ENCODE data around the gene UNC13A. TPM values are rescaled to one million over a fixed set of nuclear protein-coding genes. Genes with fewer than 3 reads are reported as not detected.

UNC13A gene
- polyA plus RNA-seq, 1 donor from 2014 or later = 7.8 TPM

DNA sequence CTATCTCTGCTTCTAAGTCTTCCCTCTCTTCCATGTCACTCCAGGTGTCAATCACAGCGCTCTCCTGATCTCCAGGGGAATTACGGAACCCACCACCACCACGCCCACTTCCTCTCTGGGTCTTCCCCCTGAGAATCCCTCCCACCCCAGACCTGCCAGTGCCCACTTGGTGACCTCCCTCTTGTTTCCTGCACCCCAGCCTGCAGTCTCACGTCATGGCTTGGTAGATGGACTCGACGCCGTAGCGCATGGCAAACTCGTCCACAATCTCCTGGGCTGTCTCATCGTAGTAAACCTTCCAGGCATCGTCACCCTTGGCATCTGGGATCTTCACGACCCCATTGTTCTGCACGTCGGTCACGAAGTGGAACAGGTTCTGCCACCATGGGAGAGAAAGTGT lies 47.0 kb downstream of the UNC13A start:
- Histone ChIP-seq H3K4me3 (ENCODE audit: low read length) (no peak overlapping the region), H3K9me3 (ENCODE audit: low read length) (no peaks in the 10 kb centered on the region), H2AFZ (ENCODE audit: low read depth, low read length) (no peak overlapping the region), H3K9ac (ENCODE audit: low read length) (no peak overlapping the region), H3K79me2 (replicated peaks; ENCODE audit: insufficient read depth, low read length) (no peaks in the 10 kb centered on the region), H3F3A (ENCODE audit: insufficient read depth, low read length, poor library complexity, severe bottlenecking) (no peaks in the 10 kb centered on the region), H3K4me2 (ENCODE audit: low read length) (no peak overlapping the region), H3K27me3 (ENCODE audit: insufficient read depth, low read depth, low read length) (no peaks in the 10 kb centered on the region), H3K9me2 (ENCODE audit: insufficient read depth, low read length) (no peaks in the 10 kb centered on the region), H3K36me3 (ENCODE audit: insufficient read depth, low read length) (peaks cover 3% of the 10 kb centered on the region), H4K20me1 (ENCODE audit: insufficient read depth) (no peaks in the 10 kb centered on the region), H3K27ac (ENCODE audit: low read length) (no peak overlapping the region)
- TF ChIP-seq EP300 (conservative IDR thresholded peaks at IDR 0.05; ENCODE audit: poor library complexity, severe bottlenecking) (no peak), POLR2AphosphoS5 (IDR thresholded peaks at IDR 0.05) (no peak), SMC3 (conservative IDR thresholded peaks at IDR 0.05; ENCODE audit: poor library complexity) (no peak), RAD21 (conservative IDR thresholded peaks at IDR 0.05) (no peak), EZH2 (IDR thresholded peaks at IDR 0.05; ENCODE audit: borderline replicate concordance, insufficient read depth, low read length, poor library complexity, severe bottlenecking) (no peak), TAF1 (IDR thresholded peaks at IDR 0.05; ENCODE audit: low read depth) (no peak), MXI1 (conservative IDR thresholded peaks at IDR 0.05; ENCODE audit: poor library complexity, severe bottlenecking) (no peak)
- TF ChIP-seq, protein P1, sequence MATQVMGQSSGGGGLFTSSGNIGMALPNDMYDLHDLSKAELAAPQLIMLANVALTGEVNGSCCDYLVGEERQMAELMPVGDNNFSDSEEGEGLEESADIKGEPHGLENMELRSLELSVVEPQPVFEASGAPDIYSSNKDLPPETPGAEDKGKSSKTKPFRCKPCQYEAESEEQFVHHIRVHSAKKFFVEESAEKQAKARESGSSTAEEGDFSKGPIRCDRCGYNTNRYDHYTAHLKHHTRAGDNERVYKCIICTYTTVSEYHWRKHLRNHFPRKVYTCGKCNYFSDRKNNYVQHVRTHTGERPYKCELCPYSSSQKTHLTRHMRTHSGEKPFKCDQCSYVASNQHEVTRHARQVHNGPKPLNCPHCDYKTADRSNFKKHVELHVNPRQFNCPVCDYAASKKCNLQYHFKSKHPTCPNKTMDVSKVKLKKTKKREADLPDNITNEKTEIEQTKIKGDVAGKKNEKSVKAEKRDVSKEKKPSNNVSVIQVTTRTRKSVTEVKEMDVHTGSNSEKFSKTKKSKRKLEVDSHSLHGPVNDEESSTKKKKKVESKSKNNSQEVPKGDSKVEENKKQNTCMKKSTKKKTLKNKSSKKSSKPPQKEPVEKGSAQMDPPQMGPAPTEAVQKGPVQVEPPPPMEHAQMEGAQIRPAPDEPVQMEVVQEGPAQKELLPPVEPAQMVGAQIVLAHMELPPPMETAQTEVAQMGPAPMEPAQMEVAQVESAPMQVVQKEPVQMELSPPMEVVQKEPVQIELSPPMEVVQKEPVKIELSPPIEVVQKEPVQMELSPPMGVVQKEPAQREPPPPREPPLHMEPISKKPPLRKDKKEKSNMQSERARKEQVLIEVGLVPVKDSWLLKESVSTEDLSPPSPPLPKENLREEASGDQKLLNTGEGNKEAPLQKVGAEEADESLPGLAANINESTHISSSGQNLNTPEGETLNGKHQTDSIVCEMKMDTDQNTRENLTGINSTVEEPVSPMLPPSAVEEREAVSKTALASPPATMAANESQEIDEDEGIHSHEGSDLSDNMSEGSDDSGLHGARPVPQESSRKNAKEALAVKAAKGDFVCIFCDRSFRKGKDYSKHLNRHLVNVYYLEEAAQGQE (IDR thresholded peaks at IDR 0.05; ENCODE audit: borderline replicate concordance) = no peak
- TF ChIP-seq, protein P2, sequence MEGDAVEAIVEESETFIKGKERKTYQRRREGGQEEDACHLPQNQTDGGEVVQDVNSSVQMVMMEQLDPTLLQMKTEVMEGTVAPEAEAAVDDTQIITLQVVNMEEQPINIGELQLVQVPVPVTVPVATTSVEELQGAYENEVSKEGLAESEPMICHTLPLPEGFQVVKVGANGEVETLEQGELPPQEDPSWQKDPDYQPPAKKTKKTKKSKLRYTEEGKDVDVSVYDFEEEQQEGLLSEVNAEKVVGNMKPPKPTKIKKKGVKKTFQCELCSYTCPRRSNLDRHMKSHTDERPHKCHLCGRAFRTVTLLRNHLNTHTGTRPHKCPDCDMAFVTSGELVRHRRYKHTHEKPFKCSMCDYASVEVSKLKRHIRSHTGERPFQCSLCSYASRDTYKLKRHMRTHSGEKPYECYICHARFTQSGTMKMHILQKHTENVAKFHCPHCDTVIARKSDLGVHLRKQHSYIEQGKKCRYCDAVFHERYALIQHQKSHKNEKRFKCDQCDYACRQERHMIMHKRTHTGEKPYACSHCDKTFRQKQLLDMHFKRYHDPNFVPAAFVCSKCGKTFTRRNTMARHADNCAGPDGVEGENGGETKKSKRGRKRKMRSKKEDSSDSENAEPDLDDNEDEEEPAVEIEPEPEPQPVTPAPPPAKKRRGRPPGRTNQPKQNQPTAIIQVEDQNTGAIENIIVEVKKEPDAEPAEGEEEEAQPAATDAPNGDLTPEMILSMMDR (IDR thresholded peaks at IDR 0.05; ENCODE audit: poor library complexity, severe bottlenecking) = no peak

DNA sequence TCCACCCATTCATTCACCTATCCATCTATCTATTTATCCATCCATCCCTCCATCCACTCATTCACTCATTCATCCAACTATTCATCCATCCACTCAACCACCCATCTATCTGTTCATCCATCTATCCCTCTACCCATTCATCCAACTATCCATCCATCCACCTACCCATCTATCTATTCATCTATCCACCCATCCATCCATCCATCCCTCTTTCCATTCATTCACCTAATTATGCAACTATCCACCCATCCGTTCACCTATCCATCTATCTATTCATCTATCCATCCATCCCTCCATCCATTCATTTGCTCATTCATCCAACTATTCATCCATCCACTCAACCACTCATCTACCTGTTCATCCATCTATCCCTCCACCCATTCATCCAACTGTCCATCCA lies 54.5 kb downstream of the UNC13A start:
- Histone ChIP-seq H3K4me3 (ENCODE audit: low read length) (no peak overlapping the region), H4K20me1 (ENCODE audit: insufficient read depth) (no peaks in the 10 kb centered on the region), H3K27me3 (ENCODE audit: insufficient read depth, low read depth, low read length) (no peaks in the 10 kb centered on the region), H3K27ac (ENCODE audit: low read length) (no peak overlapping the region), H2AFZ (ENCODE audit: low read depth, low read length) (no peak overlapping the region), H3F3A (ENCODE audit: insufficient read depth, low read length, poor library complexity, severe bottlenecking) (no peaks in the 10 kb centered on the region), H3K79me2 (replicated peaks; ENCODE audit: insufficient read depth, low read length) (no peaks in the 10 kb centered on the region), H3K9ac (ENCODE audit: low read length) (no peak overlapping the region), H3K36me3 (ENCODE audit: insufficient read depth, low read length) (peaks cover 8% of the 10 kb centered on the region), H3K9me3 (ENCODE audit: low read length) (no peaks in the 10 kb centered on the region), H3K9me2 (ENCODE audit: insufficient read depth, low read length) (no peaks in the 10 kb centered on the region), H3K4me2 (ENCODE audit: low read length) (no peak overlapping the region)
- TF ChIP-seq, protein P1 (IDR thresholded peaks at IDR 0.05; ENCODE audit: borderline replicate concordance) = no peak
- no peak for TF ChIP-seq MXI1 (conservative IDR thresholded peaks at IDR 0.05; ENCODE audit: poor library complexity, severe bottlenecking)

Data from neural cell (in vitro differentiated cells).